Activated T-helper 17 cell treated with anti-CD3 and anti-CD28 coated beads, Interleukin-2, amount 50 U/mL, for 72 hours (primary cell): ENCODE measurements around the gene YLPM1. TPM values are rescaled to one million over a fixed set of nuclear protein-coding genes. Genes with fewer than 3 reads are reported as not detected.

Source experiments
- ATAC-seq: fragments of 150-1000 bp; cut with Tn5 transposase; replicated peaks from 2 replicates; pipeline ENCODE4 v1.10.0; 2021; ENCODE audit warnings: mild to moderate bottlenecking, moderate library complexity
- H3K27ac Mint-ChIP-seq: one replicate; pipeline ENCODE4 v1.8.0; 2022; ENCODE audit warnings: mixed read lengths
- H3K27me3 Mint-ChIP-seq: one replicate; pipeline ENCODE4 v1.8.0; 2022; ENCODE audit warnings: mixed read lengths
- H3K36me3 Mint-ChIP-seq: one replicate; pipeline ENCODE4 v1.8.0; 2022; ENCODE audit warnings: low read depth, mild to moderate bottlenecking, mixed read lengths
- H3K4me1 Mint-ChIP-seq: one replicate; pipeline ENCODE4 v1.8.0; 2022; ENCODE audit warnings: mixed read lengths
- H3K4me3 Mint-ChIP-seq: one replicate; pipeline ENCODE4 v1.8.0; 2022; ENCODE audit warnings: mild to moderate bottlenecking, mixed read lengths
- H3K9me3 Mint-ChIP-seq: one replicate; pipeline ENCODE4 v1.8.0; 2022; ENCODE audit warnings: mixed read lengths
- total RNA-seq, 2 donors: library from RNA; stranded (reverse); gene quantifications; one replicate each; pipeline ENCODE4 v1.2.3, GENCODE V29; 2022

The YLPM1 gene
- total RNA-seq, 2 donors from 2014 or later = 52.1 to 59.0 TPM

- Mint-ChIP-seq H3K4me3 (no peak overlapping the region), H3K27me3 (no peaks in the 10 kb centered on the region), H3K36me3 (peaks cover 82% of the 10 kb centered on the region), H3K4me1 (no peaks in the 10 kb centered on the region), H3K27ac (no peak overlapping the region), H3K9me3 (no peaks in the 10 kb centered on the region)
- no peak for ATAC-seq
Observed at GRCh38 chr14:74807853-74808545, 44.9 kb downstream of the YLPM1 start.

- no peak overlapping the region for H3K4me3 Mint-ChIP-seq
- H3K9me3 Mint-ChIP-seq = no peaks in the 10 kb centered on the region
- H3K36me3 Mint-ChIP-seq = peaks cover 100% of the 10 kb centered on the region
- no peaks in the 10 kb centered on the region for H3K27me3 Mint-ChIP-seq
- peaks cover 9% of the 10 kb centered on the region for H3K4me1 Mint-ChIP-seq
- no peak for ATAC-seq
- no peak overlapping the region for H3K27ac Mint-ChIP-seq
Observed at GRCh38 chr14:74816124-74816523, 53.0 kb downstream of the YLPM1 start.

GRCh38 chr14:74820288-74820687, 57.2 kb downstream of the YLPM1 start:
- Mint-ChIP-seq H3K27me3 (no peaks in the 10 kb centered on the region), H3K36me3 (peaks cover 88% of the 10 kb centered on the region), H3K9me3 (no peaks in the 10 kb centered on the region), H3K4me3 (no peak overlapping the region), H3K27ac (peak overlapping the region; percentile 77), H3K4me1 (peaks cover 9% of the 10 kb centered on the region)
- ATAC-seq = no peak

- no peak overlapping the region for H3K4me3 Mint-ChIP-seq
- peaks cover 80% of the 10 kb centered on the region for H3K36me3 Mint-ChIP-seq
- H3K9me3 Mint-ChIP-seq = no peaks in the 10 kb centered on the region
- H3K27ac Mint-ChIP-seq = peak overlapping the region; percentile 77
- no peak for ATAC-seq
- H3K4me1 Mint-ChIP-seq = peaks cover 4% of the 10 kb centered on the region
- H3K27me3 Mint-ChIP-seq = no peaks in the 10 kb centered on the region
Observed at GRCh38 chr14:74821267-74821915, 58.3 kb downstream of the YLPM1 start.

- H3K4me1 Mint-ChIP-seq = no peaks in the 10 kb centered on the region
- H3K4me3 Mint-ChIP-seq = no peak overlapping the region
- H3K27me3 Mint-ChIP-seq = no peaks in the 10 kb centered on the region
- H3K27ac Mint-ChIP-seq = no peak overlapping the region
- H3K9me3 Mint-ChIP-seq = no peaks in the 10 kb centered on the region
- ATAC-seq = no peak
- H3K36me3 Mint-ChIP-seq = peaks cover 80% of the 10 kb centered on the region
Observed at GRCh38 chr14:74824997-74825396, 61.9 kb downstream of the YLPM1 start.

- peaks cover 80% of the 10 kb centered on the region for H3K36me3 Mint-ChIP-seq
- ATAC-seq = no peak
- H3K27me3 Mint-ChIP-seq = no peaks in the 10 kb centered on the region
- no peaks in the 10 kb centered on the region for H3K9me3 Mint-ChIP-seq
- no peak overlapping the region for H3K27ac Mint-ChIP-seq
- no peak overlapping the region for H3K4me3 Mint-ChIP-seq
- no peaks in the 10 kb centered on the region for H3K4me1 Mint-ChIP-seq
Observed at GRCh38 chr14:74826574-74826973, 63.5 kb downstream of the YLPM1 start.

- no peaks in the 10 kb centered on the region for H3K27me3 Mint-ChIP-seq
- H3K27ac Mint-ChIP-seq = peak overlapping the region; percentile 65
- H3K4me1 Mint-ChIP-seq = peaks cover under 1% of the 10 kb centered on the region
- no peaks in the 10 kb centered on the region for H3K9me3 Mint-ChIP-seq
- ATAC-seq = no peak
- no peak overlapping the region for H3K4me3 Mint-ChIP-seq
- peaks cover 57% of the 10 kb centered on the region for H3K36me3 Mint-ChIP-seq
Observed at GRCh38 chr14:74829251-74829650, 66.1 kb downstream of the YLPM1 start.

GRCh38 chr14:74832849-74833248, 69.7 kb downstream of the YLPM1 start:
- ATAC-seq = no peak
- Mint-ChIP-seq H3K27ac (no peak overlapping the region), H3K4me1 (peaks cover 23% of the 10 kb centered on the region), H3K9me3 (no peaks in the 10 kb centered on the region), H3K36me3 (peaks cover 63% of the 10 kb centered on the region), H3K27me3 (no peaks in the 10 kb centered on the region), H3K4me3 (no peak overlapping the region)

GRCh38 chr14:74834692-74835392, 71.7 kb downstream of the YLPM1 start:
- peaks cover 23% of the 10 kb centered on the region for H3K4me1 Mint-ChIP-seq
- peaks cover 43% of the 10 kb centered on the region for H3K36me3 Mint-ChIP-seq
- H3K4me3 Mint-ChIP-seq = no peak overlapping the region
- ATAC-seq = no peak
- H3K9me3 Mint-ChIP-seq = no peaks in the 10 kb centered on the region
- H3K27ac Mint-ChIP-seq = peak overlapping the region; percentile 23
- no peaks in the 10 kb centered on the region for H3K27me3 Mint-ChIP-seq

GRCh38 chr14:74835645-74836250, 72.6 kb downstream of the YLPM1 start:
- H3K36me3 Mint-ChIP-seq = peaks cover 41% of the 10 kb centered on the region
- H3K27ac Mint-ChIP-seq = peak overlapping the region; percentile 23
- ATAC-seq = no peak
- H3K27me3 Mint-ChIP-seq = no peaks in the 10 kb centered on the region
- no peak overlapping the region for H3K4me3 Mint-ChIP-seq
- H3K4me1 Mint-ChIP-seq = peaks cover 30% of the 10 kb centered on the region
- H3K9me3 Mint-ChIP-seq = no peaks in the 10 kb centered on the region

GRCh38 chr14:74836251-74836960, 73.3 kb downstream of the YLPM1 start:
- peak overlapping the region; percentile 79 for H3K4me3 Mint-ChIP-seq
- H3K27me3 Mint-ChIP-seq = no peaks in the 10 kb centered on the region
- peak overlapping the region; percentile 92 for H3K27ac Mint-ChIP-seq
- H3K9me3 Mint-ChIP-seq = no peaks in the 10 kb centered on the region
- ATAC-seq = no peak
- H3K4me1 Mint-ChIP-seq = peaks cover 37% of the 10 kb centered on the region
- peaks cover 34% of the 10 kb centered on the region for H3K36me3 Mint-ChIP-seq

GRCh38 chr14:74838166-74838565, 75.0 kb downstream of the YLPM1 start:
- Mint-ChIP-seq H3K27ac (peak overlapping the region; percentile 92), H3K9me3 (no peaks in the 10 kb centered on the region), H3K4me1 (peaks cover 43% of the 10 kb centered on the region), H3K36me3 (peaks cover 30% of the 10 kb centered on the region), H3K27me3 (no peaks in the 10 kb centered on the region), H3K4me3 (peak overlapping the region; percentile 79)
- ATAC-seq = peak; percentile 10

GRCh38 chr14:74840603-74841030, 77.5 kb downstream of the YLPM1 start:
- H3K27me3 Mint-ChIP-seq = no peaks in the 10 kb centered on the region
- peaks cover 26% of the 10 kb centered on the region for H3K36me3 Mint-ChIP-seq
- no peaks in the 10 kb centered on the region for H3K9me3 Mint-ChIP-seq
- H3K4me3 Mint-ChIP-seq = peak overlapping the region; percentile 37
- H3K4me1 Mint-ChIP-seq = peaks cover 37% of the 10 kb centered on the region
- H3K27ac Mint-ChIP-seq = peak overlapping the region; percentile 61
- ATAC-seq = peak; percentile 59
